Measurements from ENCODE around the gene MGRN1.

MGRN1 gene

DNA sequence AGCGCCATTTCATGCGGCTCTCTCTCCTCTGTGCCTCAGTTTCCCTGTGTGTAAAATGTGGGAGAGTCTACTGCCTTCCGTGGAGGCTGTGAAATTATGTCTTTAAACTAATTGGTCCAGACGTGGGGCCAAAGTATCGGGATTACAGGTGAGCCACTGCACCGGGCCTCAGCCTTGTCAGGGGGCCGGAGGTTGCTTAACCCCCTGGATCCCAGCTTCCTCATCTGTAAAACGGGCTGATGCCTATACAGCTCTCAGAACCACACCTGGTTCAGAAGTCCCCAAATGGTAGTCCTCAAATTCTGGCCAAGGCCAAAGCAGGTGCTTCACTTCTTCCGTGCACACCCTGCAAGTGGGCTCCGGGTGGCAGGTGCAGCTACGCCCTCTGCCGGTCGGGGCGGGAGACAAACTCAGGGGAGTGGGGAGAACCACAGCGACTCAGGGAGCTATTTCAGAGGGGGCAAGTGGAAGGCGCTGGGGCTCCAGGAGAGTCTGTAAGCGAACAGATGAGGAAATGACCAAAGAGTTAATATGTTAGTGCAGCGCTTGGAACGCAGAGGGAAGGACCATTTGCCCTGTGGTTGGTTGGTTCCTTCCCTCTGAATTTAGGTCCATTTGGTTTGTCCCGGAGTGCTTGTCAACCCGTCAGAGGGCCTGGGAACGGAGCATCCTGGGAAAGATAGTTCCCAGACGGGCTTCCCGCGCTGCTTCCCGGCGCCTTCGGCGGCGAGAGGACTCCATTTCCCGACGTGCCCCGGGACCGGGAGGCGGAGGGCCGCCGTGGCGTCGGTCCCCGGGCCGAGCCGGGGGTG, at the start of gene MGRN1:
Gene MGRN1 (plus strand): TSS at position 812 of the 812 bp plus-strand sequence. CDS start 135 bp downstream, outside the sequence.
- peak; percentile 90 to 94 for DNase-seq

DNA sequence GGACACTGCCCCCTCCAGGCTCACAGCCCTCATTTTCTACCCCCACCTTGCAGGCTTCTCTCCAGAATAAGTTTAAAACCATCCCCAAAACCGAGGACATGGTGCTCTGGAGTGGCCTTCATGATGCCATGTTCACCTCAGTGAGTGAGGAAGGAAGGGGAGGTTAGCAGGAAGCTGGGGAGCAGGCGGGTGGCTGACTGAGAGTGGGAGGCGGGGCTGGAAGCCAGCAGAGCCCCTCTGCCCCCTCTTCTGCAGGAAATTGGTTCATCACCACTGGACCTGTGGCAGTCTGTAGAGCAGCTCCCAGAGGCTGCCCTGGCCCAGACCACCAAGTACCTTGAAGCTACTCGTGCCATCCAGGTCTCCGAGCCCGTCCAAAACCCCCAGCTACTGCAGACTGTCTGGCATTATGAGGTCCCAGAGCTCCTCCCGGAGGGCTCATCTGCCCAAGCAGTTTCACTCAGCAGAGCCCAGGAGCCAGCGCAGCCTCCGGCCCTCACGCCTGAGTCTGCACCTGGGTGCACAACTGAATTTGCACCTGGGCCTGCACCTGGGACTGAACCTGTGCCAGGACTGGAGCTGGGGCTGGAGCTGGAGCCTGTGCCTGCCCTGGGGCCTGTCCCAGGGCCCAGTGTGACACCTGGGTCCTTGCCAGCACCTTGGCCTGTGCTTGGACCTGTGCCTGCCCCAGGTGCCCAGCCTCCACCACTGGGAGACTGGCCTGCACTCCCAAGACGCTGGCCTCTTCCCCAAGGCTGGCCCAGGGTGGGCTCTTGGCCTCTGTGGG, 49.5 kb upstream of the MGRN1 start:
- no peak for DNase-seq

DNA sequence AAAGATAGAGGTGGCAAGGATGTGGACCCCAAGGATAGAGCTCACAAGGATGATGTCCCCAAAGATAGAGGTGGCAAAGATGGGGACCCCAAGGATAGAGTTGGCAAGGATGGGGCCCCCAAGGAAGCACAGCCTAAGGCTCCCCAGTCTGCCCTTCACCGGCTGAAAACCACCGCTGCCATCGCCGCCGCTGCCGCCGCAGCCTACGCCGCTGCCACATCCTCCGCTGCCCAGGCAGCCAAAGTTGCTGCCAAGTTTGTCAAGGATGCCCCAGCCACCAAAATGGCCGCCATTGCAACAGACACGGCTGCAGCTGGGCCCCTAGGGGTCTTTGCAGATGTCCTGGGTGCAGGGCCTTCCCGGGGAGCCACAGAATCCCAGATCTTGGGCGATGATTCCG, 48.6 kb upstream of the MGRN1 start:
- DNase-seq: no peak

DNA sequence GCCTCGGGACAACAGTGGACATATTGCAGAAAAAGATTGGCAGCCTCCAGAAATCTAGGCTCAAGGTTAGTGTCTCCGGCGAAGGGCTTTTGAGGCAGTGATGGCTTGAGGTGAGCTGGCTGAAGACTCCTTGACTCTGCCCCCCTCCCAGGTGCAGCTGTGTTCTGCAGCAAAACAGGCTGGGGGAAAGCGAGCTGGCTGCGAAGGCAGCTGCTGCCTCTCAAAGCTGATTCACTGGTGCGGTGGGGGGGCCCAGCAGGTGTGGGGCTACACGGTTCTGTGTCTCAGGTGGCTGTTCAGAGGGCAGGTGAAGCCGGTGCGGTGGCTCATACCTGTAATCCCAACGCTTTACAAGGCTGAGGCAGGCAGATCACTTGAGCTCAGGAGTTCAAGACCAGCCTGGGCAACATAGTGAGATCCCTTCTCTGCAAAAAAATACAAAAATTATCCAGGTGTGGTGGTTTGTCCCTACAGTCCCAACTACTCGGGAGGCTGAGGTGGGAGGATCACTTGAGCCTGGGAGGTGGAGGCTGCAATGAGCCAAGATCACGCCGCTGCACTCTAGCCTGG, 45.6 kb upstream of the MGRN1 start:
- no peak for DNase-seq

DNA sequence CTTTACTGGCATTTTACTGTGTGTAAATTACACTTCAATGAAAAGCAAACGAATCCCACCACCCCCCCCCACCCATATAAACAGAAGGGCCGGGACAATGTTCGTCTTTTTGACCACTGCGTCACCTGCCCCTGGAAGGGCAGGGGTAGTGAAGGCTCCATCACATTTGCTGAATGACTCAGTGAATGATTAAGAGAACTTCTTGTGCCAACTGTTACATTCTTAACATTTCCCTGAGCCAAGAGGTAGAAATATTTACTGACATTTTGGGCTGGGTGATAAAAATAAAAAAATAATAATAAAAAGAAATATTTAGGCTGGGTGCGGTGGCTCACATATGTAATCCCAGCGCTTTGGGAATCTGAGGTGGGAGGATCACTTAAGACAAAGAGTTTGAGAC, 44.4 kb upstream of the MGRN1 start:
- DNase-seq: no peak

DNA sequence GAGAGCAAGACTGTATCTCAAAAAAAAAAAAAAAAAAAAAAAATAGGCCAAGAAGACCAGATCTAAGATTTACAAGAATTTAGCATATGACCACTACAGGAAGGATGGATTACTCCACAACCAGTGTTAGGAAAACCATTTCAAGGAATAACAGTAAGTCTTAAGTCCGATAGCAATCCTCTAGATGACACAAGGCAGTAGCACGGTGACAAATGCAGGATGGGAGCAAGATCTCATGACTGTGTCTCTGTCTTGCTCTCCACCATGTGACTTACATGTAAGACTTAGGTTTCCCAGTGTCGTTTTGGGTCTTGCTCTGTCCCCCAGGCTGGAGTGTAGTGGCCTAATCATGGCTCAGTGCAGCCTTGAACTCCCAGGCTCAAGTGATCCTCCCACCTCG, 40.7 kb upstream of the MGRN1 start:
- DNase-seq: no peak

DNA sequence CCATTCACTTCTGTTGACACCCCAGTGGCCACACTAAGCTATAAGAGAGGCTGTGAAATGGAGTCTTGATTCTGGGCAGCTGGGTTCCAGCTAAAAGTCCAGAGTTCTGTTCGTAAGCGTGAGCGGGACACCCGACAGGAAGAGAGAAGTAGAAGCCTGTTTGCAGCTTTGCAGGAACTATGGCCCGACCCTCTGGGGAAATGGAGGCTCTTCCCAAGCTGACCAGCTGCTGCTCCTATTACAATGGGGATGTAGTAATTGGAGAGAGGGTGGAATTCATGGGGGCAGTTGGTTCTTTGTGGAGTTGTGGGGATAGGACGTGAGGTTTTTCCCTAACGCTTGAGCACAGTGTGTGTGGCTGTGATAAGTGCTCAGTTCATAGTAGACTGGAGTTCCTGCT, 38.3 kb upstream of the MGRN1 start:
- no peak for DNase-seq

DNA sequence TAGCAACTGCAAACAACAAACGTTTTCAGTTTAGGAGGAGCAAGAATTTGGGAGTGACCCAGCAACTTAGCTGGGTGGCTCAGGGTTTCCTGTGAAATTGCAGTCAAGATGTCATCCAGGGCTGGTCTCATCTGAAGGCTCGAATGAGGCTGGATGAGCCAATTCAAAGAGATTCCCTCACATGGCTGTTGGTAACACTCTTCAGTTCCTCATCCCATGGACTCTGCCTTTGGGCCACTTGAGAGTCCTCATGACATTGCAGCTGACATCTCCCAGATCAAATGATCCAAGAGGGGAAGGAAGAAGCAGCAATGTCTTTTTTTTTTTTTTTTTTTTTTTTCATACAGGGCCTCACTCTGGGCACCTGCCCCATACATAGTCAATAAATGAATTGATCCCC, 36.2 kb upstream of the MGRN1 start:
- no peak for DNase-seq

DNA sequence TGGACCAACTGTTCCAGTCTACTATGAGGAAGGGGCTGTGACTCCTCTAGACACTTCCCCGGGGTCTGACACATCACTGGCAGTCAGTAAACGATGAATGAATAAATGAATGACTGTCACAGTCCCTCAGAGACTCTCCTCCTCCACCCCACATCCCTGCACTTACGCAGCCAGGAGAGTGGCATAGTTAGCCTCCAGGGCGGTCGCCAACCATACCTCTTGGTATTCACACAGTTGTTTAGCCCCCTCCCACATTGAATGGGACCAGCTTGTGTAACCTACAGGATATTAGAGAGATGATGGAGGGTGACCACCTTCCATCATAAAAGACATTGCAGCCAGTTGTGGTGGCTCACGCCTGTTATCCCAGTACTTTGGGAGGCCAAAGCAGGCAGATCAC, 35.7 kb upstream of the MGRN1 start:
- no peak for DNase-seq

DNA sequence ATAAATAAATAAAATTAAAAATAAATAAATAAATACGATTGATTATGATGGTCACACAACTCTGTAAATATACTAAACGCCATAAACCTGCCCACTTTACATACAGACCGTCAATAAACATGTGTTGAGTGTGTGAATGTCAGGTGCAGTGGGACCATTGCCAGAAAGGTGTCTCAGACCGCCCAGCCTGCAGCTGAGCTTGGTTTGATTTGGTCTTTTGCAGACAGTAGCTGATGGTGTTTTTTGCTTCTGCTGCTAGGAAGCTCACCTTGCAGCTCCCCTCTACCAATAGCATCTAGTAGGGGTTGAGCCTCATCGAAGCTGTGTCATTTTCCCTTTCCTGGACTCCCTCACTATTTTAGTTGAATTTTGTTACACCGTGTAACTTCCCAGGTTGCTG, 33.4 kb upstream of the MGRN1 start:
- no peak for DNase-seq

DNA sequence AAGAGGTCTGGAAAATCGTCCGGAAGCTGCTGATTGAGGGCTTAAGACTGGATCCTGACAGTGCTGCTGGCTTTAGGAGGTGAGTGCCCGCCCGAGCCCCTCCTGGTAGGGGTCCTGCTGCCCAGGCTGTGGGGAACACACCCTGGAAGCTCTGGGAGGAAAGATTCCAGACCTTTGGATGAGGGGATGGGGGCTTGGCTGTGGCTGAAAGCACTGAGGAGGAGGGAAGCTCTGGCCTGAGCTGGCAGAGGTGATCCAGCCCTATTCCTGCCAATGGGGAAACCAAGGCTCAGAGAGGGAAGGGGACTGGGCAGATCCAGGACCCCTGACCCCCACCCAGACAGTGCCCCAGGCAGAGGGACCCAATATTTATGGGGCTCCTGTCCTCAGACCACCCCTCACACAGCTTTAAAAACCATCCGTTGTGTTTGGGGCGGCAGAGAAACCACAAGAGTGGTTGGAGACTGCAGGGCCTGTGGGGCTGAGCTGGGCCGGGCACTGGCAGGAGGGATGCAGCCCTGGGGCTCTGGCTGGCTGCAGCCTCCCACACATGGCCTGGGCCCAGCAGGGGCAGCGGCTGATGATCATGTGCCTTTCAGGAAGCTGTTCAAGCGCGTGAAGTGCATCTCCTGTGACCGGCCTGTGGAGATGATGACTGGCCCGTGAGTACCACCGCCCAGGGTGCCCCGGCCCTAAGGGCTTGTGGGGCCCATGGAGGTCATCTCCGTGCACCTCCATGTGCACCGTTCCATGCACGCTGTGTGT, 32.7 kb upstream of the MGRN1 start:
- no peak for DNase-seq

DNA sequence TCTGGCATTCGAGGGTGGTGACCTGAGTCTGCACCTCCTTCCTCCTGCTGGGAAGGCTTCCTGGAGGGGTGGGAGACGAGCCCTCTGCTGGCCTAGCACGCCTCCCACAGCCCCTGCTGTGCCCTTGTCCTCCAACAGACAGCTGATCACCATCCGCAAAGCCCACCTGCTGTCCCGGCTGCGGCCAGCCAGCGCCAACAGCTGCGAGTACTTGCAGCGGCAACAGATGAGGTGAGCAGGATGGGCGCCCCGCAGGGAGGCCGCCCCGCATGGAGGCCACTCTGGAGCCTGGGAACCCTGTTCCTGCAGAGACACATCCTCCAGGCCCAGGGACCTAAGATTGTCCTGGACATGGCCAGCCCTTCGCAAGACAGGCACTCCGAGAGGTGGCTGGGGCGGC, 31.5 kb upstream of the MGRN1 start:
- no peak for DNase-seq

DNA sequence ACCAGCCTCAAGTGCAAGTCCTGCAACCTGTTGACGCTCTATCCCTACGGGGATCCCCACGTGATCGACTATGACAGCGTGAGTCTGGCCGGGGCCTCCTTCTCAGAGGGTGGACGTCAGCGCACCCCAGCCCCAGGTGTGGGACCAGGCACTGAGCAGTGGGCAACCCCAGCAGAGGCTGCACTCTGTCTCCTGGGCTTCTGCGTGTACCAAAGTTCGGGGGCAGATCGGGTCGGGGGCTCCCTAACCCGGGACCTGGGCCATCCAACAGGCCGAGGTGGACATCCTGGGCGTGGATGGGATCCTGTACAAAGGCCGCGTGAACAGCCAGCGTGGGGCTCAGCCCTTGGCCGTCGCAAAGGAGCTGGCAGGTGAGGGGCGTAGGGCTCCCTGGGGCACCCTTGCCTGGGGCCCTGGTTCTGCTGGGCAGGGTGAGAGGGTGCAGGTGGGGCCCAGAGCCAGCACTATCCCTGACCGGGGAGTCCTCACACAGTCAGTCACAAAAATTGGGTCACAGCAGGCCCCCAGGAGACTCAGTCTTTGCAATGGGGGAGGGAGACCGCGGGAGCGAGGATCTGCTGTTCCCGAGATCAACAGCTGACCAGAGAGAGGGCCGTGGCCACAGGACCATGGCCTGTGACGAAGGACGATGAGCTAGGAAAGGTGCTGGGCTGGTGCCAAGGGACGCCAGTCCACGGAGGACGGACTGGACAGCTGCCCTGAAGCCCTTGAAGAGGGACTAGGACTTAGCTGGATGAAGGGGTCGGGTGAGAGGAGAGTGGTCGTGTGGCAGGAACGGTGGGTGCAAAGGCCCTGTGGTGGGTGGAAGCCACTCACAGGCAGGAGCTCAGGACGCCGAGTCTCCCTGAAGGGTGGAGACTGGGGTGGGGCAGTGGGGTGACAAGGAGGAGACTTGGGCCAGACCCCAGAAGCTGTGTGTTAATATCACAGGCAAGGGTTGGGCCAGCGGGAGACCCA, 29.9 kb upstream of the MGRN1 start:
- DNase-seq: no peak

DNA sequence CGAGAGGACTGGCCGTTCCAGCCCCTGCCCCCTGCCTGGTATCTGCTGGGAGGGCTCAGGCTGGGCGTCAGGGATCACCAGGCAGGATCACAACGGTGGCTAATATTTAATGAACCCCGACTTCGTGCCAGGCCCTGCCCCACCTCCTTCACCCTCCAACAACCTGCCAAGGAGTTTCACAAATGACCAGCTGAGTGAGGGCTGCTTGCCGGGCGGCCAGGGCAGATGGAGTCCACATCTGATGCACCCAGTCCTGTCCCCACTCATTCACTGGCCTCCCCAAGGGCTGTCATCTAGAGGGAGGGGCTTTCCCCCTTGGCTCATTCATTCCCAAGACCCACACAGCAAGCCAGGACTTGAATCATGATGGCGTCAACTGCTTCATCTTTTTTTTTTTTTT, 27.5 kb upstream of the MGRN1 start:
- no peak for DNase-seq

DNA sequence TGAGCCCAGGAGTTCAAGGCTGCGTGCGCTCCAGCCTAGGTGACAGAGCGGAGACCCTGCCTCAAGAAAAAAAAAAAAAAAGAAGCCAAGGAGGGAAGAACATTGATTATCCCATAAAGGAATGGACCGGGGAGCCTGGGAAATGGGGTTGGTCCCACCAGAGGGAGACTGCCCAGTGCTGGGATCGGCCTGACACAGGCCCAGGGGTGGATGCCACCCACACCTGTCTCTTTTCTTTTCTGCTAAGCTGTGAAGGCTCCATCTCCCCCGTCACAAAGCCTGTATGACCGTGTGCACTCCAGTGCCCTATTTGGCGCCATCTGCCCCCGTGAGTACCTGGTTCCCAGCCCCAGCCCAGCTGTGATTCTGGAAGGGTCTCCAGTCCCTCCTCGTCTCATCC, 25.6 kb upstream of the MGRN1 start:
- no peak for DNase-seq

DNA sequence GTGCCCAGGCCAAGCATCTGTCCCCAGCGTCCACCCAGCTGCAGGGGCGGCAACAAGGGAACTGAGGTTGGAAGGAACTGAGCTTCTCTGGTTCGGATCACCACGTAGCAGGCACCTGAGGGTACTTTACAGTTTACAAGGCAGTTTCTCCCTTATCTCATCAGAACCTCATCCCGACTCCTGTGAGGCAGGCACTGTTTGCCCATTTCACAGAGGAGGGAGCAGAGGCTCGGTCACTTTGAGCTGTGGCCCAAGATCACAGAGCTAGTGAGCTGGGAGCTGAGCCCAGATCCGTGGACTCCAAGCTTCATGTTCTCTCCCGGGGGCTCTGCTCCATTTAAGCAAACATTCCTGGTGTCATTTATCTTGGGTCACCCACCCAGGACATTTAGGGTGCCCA, 25.1 kb upstream of the MGRN1 start:
- no peak for DNase-seq

DNA sequence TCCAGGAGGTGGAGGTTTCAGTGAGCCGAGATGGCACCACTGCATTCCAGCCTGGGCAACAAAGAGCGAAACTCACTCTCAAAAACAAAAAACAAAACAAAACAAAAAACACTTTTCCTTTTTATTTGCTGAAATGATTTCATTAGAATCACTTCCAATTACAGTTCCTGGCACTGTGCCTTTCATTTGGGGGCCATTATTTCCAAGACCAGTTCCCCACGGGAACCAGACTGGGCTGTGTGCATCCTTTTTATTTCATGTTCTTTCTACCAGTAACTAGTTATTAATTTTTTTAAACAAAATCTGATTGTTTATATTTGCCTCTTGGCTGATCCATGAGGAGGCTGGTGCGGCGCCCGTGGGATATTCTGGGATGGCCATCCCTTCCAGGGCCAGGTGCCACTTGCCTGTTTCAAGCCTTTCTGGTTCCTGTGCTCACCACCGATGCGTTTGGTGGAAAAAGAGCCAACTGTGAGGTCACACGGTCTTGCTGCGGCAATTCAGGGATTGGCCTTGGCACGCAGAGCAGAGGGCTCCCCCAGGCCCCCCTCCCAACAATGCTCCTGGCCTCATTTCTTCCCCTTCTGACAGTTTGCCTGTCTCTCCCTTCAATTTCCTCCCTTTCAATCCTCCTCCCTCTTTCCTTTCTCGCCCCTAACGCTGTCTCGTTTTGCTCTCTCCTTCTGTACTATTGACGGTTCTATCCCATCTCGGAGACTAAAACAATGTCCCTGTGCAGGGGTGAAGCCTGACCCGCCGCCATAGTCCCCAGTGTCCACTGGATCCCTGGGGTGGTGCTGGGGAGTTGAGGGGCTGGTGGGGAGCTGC, 23.4 kb upstream of the MGRN1 start:
- no peak for DNase-seq

DNA sequence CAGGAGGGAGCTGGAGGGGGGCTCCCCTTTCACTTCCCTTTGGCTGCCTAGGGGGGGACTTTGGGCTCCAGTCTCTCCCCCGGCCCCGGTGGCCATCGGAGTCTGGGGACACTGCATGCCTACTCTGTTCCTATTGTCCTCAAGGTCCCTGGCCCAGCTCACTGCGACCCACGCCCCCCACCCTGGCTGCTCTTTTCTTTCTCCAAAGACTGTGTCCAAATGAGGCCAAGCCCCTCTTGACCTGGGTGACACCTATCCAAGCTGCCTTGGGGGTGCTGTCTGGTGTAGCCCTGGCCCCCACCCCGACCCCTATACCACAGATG, 22.8 kb upstream of the MGRN1 start:
- no peak for DNase-seq

DNA sequence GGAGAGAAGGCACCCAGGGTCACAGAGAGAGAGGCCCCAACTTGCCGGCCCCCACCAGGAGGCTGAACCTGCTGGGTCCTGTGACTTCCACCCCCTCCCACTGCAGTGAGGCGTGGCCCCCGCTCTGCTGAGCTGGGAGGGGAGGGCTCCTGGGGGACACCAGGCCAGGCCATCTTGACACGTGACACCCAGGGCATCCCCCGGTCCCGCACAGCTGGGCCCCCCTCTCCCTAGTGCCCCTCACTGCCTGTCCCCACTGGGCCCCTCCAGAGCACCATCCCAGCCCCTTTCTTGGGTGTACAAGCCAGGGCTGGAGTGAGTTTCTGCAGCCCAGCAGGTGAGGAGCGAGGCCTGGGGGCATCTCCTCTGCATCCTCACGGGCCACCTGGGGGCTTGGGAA, 22.3 kb upstream of the MGRN1 start:
- no peak for DNase-seq

DNA sequence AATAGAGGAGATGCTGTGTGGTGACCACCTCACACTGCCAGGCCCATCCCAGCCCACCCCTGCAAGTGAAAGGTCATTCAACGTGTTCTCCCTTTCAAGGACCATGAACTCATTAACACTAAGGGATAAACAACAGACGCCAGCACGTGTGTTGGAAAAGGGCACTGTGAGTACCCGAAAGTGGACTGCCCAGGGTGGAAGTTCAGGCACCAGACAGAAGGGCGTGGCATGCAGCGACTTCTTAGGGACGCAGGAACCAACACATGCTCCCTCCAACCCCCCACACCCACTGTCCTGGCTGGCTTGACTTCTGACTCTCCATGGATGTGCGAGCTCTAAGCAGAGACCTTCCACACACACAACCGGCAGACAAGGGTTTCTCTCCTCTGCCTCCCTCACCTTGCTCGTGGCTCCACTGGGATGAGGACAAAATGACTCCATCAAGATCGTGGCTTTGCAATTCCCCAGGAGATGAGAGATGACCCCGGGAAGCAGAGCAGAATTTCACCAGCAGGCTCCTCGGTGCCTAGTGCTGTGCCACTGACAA, 20.9 kb upstream of the MGRN1 start:
- no peak for DNase-seq

DNA sequence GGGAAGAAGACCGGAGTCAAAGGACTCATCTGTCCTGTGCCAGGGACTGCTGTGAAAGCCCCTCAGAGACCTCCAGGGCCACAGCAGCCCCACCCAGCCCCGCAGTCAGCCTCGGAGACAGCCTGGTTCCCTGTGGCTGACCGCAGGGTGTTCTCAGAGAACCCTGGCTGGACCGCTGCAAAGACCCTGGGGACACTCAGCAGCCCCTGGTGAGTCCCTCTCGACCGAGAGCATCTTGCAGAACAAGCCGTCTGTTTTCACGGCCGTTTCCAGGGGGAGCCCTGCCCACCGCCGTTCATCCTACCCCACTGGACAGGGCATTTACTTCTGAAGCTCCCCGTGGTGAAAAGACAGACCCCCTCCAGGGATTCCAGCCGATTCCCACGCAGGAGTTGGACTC, 20.2 kb upstream of the MGRN1 start:
- no peak for DNase-seq
